D721Med (cell line): Measurements from ENCODE around the gene TEAD3.

ENCODE experiments used
- DNase-seq: peaks from one replicate; pipeline ENCODE4 v3.0.0; 2011; ENCODE audit warnings: low spot score; ENCODE audit not compliant: insufficient read length
- FAIRE-seq: peaks from 2 replicates; lab custom pipeline; 2011; peaks lifted over from hg19 to GRCh38; lab: Jason Lieb, UNC
- TF ChIP-seq, protein P1 (sequence below): IDR thresholded peaks from 2 replicates; pipeline ENCODE4 v1.5.1; 2012; ENCODE audit warnings: mild to moderate bottlenecking, control low read depth; ENCODE audit not compliant: insufficient read depth; ENCODE audit errors: missing control alignments

The TEAD3 gene

GRCh38 chr6:35474942-35475570 is 21.8 kb downstream of the TEAD3 start:
- DNase-seq (no peak), FAIRE-seq (no peak)
- TF ChIP-seq, protein P1, sequence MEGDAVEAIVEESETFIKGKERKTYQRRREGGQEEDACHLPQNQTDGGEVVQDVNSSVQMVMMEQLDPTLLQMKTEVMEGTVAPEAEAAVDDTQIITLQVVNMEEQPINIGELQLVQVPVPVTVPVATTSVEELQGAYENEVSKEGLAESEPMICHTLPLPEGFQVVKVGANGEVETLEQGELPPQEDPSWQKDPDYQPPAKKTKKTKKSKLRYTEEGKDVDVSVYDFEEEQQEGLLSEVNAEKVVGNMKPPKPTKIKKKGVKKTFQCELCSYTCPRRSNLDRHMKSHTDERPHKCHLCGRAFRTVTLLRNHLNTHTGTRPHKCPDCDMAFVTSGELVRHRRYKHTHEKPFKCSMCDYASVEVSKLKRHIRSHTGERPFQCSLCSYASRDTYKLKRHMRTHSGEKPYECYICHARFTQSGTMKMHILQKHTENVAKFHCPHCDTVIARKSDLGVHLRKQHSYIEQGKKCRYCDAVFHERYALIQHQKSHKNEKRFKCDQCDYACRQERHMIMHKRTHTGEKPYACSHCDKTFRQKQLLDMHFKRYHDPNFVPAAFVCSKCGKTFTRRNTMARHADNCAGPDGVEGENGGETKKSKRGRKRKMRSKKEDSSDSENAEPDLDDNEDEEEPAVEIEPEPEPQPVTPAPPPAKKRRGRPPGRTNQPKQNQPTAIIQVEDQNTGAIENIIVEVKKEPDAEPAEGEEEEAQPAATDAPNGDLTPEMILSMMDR: no peak

DNA sequence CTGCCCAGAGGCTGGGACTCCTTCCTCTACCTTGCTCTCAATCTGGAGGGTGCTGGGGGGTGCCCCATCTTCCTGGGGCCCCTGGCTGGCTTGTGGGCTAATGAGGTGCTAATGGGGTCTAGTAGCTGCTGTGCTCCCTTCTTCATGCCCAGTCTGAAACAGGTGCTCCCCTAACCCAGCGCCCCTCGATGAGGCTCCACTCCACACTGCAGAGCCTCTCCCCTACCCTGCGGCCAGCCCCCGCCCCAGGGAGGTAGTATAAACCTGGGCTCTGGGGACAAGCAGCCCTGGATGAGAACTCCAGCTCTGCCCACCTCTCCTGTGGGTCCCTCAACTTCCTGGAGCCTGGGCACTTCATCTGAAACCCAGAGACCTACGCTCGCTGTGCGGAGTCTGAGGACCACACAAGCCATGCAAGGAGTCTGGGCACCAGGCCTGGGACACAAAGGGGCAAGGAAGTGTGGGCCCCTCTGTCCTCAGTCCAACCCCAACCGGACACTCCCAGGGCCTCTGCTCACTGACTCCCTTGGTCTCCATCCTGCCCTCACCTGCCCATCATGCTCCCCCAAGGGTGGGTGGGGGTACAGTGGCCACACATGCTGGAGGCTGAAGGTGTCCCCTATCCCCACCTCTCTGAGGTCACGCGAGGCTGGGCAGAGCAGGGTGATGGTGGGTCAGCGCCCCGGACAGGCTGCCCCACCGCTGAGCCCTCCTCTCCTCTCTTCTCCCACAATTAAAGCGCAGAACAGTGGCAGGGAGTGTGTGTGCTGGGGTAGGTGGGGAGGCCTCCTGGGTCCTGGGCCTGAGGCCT is 22.5 kb downstream of the TEAD3 start:
- FAIRE-seq (no peak), DNase-seq (no peak)
- TF ChIP-seq, protein P1: no peak

DNA sequence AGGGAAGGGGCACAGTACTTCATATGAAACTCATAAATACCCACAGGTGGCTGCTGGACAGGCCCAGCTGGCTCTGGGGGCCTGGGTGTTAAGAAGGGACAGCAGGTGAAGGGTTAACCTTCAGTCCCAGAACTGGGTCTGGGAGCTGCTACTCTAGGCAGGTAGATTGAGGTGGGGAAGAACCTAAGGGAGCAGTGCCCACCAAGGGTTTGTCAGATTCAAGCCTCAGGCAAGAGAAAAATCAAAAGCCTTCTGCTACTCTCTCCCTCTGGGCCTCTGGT is 23.1 kb downstream of the TEAD3 start:
- TF ChIP-seq, protein P1: no peak
- DNase-seq (no peak), FAIRE-seq (no peak)

- FAIRE-seq: no peak
- no peak for DNase-seq
- TF ChIP-seq, protein P1: no peak
Observed at GRCh38 chr6:35473075-35473849, 23.6 kb downstream of the TEAD3 start.

DNA sequence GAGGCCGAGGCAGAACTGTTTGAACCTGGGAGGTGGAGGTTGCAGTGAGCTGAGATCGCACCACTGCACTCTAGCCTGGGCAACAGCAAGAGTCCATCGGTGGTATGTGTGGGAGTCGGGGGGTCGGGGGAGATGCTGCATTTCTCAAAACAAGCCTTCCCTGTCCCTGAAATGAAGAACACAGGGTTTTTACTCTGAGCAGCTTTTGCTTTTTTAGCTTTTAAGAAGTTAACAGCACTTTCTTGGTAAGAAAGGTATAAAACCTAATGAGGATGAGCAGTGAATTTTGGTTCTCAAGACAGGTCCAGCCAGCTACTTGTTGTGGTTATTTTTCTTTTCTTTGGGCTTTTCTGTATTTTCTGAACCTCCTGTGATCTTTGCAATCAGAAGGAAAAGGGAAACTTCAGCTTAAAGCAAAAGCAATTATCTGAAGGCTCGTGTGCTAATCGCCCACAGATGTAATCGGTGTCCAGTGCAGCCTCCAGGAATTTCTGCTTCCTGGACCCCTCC is 25.0 kb downstream of the TEAD3 start:
- FAIRE-seq (no peak), DNase-seq (no peak)
- TF ChIP-seq, protein P1: no peak

- TF ChIP-seq, protein P1: no peak
- no peak for FAIRE-seq
Observed at GRCh38 chr6:35470663-35471120, 26.2 kb downstream of the TEAD3 start.

More at GRCh38 chr6:35470663-35471120, 26.2 kb downstream of the TEAD3 start:
- no peak for DNase-seq
